Measurements from ENCODE around the gene CACNA1D.

The CACNA1D gene

DNA sequence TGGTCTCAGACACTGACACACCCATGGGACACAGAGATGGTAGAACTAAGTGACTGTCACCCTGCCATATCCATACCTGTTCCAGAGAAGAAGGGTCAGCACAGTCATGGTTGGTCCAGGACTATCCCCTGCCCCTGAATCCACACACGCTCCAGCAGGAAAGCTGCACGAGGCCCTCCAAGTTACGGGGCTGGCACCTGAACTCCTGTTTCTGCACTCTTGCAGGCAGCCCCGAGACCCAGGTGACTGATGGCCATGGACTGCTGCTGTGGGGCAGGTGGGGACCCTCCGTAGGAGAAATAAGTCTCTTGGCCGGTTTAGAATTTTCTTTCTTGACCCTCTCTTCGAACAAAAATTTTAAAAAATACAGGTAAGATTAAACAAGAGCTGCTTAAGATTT lies 321.2 kb downstream of the CACNA1D start:
- DNase-seq: no peak

DNA sequence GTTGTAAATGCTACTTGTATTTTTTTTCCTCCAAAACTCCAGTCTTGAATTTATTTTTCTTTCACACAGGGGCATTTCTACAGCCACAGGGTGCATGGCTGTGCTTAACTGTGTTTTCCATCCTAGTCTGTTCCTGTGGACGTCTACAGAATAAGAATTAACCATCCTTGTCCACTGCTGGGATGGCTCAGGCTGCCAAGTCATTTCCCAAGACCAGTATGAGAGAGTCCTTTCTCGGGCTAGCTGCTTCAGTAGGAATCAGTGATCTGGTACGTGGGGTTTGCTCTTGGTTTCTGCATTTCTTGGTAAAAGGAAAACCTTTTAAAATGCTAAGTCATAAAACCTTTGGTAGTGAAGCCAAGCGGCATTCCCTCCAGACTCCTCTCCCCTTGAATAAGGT lies 322.0 kb downstream of the CACNA1D start:
- no peak for DNase-seq

DNA sequence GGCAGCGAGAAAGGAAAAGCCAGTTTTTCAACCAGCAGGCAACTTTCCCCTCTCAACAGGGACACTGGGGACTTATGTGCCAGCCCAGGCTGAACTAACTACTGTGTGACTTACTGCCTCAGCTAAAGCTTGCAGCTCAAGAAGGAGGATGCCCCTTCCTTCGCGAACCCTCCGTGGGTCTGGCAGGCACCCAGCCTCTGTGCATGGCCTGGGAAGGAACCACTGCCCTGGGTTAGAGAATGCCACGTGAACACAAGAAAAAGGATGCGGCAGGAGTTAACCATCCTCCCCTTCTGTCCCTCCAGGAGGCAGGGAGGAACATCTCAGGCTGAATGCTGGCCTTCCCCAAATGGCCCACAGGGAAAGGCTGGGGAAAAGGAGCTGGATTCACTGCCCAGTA lies 322.8 kb downstream of the CACNA1D start:
- DNase-seq: no peak

DNA sequence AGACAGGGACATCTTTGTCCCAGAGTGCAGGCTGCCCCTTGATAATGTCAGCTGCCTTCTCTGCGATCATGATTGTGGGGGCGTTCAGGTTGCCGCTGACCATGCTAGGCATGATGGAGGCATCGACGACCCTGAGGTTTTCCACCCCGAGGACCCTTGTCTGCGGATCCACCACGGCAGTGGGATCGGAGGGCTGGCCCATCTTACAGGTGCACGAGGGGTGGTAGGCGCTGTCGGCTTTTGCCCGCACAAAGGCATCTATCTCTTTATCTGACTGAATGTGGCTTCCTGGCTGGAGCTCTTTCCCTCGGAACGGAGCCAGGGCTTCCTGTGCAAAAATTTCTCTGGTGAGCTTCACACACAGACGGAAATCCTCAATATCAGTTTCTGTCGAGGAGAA lies 323.4 kb downstream of the CACNA1D start:
- DNase-seq: no peak

DNA sequence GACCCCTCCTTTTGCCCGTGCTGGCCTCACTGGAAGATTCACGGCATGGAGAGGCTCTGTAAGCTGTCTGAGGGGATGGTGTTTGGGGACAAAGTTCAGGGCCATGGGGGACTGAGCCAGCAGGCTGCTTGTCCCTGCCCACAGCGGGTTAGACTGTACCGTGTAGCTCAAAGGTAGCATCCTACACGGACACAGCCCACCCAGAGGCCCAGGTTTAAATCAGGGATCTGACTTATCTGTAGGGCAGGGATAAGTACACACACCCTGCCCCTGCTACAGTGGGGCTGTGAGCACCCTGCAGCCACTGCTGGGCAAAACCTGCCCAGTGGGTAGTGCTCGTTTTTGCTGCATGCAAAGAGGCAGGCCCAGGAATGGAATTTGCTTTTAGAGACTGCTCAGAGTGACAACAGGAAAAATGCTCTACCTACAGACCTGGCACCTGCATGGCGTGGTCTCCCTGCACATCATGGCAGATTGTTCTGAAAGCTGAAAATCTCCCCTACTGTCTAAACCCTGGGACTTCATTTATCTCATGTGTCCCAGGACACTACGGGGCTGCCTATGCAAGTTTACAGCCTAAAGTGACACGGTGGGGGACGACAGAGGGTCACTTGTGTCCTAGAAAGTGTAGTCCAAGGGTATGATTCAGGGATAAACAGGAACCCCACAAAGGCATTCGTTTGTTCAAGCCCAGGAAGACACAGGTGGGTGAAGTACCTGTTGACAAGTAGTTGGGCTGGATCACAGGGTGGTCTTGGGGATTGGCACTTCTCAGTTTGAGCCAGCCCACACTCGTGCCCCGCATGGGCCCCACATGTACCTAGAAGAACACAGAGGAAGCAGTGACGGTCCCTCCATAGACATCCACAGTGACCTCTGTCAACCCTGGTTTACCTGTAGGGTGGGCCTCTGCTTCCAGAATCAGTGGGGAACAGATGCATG lies 324.1 kb downstream of the CACNA1D start:
- no peak for DNase-seq

DNA sequence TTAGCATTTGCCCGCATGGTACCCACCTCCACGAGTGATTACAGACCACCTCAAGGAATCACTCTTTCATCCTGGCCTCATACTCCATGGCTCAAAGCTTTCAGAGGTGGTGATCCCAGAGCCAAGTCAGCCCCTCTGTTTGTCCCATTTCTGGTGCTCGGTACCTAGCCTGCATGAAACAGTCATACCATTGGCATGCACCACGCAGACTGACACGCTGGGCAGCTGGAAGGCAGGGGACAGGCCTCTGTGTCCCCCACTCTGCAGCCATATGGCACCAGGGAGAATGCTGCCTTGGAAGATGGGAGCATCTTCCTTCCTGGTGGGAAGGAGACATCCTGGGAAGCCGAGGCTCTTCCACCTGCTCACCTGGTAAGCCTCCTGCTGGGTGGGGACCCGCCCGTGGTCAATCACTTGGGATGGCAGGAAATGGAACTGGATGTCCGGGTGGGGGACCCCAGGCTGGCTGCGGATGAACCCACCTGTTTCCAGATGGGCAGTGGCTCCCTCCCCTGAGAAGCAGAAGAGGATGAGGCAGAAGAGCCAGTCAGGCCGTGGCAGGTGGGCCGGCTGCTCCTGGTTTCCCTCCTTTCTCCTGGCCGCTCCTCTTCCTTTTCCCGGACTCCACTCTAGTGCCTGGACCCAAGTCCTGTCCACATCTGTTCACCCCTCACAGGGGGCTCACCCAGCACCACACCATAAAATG lies 324.9 kb downstream of the CACNA1D start:
- no peak for DNase-seq

DNA sequence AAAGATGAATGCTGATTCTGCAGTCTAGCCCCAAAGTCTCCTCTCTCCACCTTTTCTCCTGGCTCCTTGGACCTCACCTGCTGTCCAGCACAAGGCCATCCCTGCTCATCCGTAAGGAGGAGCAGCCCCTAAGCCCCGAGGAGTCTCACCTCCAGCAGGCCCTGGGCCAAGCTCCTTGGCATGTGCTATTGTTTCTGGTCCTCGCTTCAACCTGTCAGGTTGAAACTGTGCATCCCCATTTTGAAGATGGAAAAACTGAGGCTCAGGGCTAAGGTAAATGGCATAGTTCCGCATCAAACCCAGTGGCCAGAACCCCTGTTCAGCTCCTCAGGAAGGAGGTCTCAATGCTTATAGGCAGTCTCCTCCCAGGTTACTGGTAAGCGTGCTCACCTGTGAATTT lies 325.7 kb downstream of the CACNA1D start:
- no peak for DNase-seq

DNA sequence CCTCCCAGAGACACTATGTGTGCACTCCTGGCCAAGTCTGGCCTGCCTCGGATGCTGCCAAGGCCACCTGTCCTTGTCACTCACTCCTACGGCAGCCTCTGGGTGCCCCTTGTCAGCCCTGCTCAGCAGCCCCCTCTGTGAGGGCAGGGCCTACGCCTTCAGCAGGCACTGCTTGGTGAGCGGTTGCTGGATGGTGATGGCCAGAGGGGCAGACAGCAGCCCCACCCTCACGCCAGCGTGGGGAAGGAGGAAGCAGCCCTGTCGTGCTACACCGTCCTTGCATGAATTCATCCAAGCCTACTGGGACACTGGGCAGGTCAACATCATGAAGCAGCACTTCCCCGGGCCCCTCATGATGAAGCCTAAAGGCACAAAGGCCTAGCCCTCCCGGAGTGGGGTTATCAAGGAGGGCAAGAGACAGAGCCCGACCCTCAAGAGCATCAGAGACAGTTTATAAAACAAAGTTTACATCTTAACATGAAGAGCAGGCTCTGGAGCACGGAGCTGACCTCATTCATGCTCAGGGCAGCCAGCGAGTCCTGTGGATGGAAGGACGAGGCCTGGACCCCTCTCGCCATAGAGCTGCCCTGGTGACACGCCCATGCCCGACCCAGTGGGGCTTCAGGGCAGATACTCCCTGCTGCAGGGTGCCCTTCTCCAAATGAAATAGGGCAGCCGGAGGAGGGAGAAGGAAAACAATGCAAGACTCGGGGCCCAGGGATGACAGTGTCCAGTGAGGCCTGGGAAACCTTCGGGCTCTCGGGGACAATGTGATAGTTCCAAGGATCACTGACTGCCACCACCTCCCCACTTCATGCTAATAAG lies 326.6 kb downstream of the CACNA1D start:
- DNase-seq: no peak

DNA sequence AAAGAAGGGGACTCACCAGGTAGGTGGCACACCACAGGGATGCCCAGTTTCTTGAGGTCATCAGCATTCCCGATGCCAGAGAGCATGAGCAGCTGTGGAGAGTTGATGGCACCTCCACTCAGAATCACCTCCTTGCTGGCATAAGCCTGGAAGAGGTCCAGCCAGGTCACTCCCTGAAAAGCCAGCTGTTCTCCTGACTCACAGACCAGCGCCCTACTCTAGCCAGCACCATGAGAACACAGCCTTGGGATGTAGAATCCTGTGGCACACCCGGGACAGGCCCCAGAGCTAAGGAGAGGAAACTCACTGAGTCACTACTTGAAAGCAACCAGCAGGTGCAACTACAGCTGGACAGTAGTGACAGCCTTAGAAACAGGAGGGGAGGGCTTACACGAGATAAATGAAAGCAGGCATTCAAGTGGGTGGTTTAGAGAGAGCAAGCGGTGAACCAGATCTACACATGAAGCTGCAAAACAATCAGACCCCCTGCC lies 327.3 kb downstream of the CACNA1D start:
- DNase-seq: no peak

DNA sequence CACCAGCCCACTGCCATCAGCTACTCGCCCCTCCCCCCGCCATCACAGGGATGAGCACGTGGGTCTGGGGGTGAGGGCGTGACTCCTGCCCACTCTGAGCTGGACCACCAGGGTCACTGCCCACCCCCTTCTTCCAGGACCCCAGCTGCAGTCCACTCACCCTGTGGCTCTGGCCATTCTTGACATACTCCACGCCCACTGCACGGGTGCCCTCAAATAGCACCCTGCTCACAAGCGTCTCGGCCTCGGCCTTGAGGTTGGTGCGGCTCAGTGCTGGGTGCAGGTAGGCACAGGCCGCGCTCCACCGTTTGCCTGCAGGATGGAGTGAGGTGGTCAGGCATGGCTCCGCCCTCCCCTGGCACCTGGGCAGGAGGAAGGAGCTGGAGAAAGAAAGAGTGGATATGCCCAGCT lies 327.9 kb downstream of the CACNA1D start:
- DNase-seq: no peak

DNA sequence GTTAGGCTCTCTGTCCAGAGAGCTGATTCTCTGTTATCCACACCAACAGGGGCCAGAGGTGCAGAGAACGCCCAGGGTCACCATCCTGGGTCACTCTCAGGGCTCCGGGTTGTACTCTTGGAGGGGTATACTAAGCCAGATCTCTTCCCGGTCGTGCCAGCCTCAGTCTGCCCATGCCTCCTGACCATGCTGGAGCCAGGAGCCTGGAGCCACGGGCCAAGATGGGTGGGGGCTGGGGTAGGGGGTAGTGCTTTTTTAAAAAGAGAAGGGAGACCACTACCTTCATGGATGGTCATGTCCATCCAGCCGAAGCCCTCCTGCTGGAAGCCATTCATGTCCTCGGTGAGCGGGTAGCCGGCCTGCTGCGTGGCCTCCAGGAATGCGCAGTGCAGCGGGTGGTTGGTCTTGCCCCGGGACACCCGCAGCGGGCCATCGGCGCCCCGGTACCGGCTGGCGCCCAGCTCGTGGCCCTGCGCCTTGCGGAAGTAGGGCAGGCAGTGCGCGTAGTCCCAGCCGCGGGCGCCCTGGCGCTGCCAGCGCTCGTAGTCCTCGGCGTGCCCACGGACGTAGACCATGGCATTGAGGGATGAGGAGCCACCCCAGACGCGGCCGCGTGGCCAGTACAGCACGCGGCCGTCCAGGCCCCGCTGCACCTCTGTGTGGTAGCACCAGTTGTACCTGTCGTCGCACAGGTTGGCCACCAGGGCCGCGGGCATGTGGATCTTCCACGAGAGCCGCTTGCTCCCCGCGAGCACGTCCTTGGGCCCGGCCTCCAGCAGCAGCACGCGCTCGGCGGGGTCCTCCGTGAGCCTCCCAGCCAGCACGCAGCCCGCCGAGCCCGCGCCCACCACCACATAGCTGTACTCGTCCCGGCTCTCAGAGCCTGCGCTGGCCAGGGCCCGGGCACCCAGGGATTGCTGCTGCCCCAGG lies 328.9 kb downstream of the CACNA1D start:
- no peak for DNase-seq

DNA sequence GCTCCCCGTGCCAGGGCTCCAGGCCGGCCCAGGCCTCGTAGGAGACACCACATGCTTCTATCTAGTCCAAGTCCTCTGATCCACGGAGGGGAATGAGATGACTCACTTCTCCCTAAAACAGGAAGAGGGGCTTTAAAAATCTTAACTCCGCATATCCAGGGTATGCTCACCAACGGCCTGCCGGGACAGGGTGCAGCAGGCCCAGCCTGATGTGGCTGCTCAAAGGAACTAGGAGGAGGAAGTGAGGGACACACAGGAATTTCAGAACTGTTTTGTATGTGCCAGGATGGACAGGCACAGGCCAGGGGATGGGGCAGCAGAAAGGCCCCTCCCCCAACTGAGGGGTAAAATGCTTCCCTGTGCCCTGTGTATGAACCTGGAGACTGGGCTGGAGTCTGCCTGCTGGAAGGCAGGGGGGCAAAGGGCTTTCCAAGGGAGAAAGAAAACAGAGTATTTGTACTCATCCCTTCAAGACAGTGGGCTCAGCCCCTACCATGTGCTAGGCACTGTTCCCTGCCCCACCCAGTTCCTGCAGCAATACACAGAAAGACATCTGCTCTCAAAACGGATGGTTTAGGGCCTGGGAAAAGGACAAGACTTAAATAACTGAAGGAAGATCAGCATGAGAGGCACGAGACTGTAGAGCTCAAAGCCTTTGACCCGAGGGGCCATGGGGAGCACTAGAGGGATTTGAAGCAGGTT lies 329.7 kb downstream of the CACNA1D start:
- DNase-seq: no peak

DNA sequence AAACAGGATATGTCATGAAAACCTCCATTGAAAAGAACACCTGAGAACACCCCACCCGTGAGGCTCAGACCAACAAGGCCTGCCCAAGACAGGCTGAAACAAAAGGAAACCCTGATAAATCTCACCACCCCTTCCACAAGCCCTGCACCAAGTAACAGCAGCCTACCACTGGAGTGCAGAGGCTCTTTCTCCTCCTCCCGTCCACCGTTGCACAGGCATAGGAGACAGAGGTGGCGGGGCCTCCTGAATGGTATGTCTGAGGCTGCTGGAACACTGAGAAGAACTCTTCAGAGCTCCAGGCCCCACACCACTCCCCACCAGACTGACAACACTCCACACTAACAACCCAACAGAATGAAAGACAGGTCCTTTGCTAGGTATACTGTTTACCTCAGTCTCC lies 330.4 kb downstream of the CACNA1D start:
- DNase-seq: no peak

DNA sequence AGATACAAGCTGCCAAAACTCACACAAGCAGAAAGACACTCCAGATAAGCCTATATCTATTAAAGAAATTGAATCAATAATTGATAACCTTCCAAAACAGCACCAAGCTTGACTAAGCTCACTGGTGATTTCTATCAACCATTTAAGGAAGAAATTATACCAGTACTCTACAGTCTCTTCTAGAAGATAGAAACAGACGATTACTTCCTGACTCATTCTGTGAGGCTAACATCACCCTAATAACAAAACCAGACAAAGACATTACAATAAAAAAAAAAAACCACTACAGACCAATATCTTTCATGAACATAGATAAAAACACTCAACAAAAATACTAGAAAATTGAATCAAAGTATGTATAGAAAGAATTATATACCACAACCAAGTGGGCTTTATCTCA lies 331.6 kb downstream of the CACNA1D start:
- no peak for DNase-seq

DNA sequence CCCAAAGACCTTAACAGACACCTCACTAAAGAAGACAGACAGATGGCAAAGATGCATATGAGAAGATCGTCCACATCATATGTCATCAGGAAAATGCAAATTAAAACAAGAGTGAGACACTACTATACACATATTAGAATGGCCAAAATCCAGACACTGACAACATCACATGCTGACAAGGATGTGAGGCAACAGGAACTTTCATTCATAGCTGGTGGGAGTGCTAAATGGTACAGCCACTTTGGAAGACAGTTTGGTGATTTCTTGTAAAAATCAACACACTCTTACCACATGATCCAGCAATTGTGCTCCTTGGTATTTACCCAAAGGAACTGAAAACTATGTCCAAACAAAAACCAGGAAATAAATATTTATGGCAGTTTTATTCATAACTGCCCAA lies 334.2 kb downstream of the CACNA1D start:
- no peak for DNase-seq

DNA sequence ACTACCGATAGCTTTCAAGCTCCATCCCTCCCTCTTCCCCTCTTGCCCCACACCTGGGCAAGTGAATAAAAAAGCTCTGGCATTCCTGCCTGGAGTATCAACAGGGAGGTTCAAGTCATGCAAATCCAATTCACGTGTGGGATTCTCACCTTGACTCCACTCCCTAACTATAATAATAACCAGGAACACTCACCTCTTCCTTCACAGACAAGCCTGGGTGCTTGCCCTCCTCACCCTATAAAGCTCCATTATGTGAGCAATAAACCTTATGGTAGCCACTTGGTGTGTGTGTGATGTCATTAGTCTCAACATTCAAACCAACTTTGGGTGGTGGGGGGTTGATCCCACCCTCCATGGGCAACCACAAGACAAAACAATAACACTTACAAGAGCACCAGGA lies 335.2 kb downstream of the CACNA1D start:
- DNase-seq: no peak

DNA sequence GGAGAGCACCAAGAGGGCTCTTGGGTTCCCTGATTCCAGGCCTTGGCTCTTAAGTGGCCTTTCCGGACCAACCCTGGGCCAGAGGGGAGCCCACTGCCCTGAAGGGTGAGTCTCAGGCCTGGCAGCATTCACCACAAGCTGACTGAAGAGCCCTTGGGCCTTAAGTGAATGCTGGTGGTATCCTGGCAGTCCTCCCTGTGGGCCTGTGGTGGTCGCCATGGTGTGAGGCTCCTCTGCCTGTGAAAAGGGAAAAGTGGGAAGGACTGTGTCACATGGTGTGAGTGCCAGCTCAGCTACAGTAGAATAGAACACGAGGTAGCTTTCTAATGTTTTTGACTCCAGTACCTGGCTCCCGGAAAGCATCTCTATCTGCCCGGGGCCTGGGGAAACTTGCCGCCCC lies 336.5 kb downstream of the CACNA1D start:
- no peak for DNase-seq

DNA sequence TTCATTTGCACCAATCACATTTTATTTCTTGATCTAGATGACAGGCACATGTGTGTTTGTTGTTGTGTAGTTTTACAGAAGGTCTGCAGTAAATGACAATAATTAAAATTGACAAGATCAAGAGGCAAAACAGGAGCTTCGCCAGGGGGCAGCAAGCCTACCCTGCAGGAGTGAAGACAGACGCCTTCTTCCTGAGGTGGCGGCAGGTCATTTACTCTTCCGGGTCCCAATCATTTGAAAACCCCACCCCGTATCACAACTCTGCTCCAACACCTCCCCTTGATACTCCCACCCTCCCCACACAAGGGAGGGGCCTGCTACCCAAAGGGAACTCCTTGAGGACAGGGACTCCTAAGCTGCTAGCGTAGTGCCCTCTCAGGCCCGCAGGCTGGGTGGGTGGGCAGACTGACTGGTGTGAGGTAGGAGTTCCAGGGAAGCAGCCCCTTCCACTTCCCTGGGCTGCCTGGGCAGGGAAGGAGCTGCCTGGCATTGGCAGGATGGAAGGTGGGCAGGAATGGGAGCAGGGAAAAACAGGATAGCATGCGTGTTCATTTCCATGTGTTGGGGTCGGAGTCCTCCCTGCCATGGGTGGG lies 338.7 kb downstream of the CACNA1D start:
- no peak for DNase-seq

DNA sequence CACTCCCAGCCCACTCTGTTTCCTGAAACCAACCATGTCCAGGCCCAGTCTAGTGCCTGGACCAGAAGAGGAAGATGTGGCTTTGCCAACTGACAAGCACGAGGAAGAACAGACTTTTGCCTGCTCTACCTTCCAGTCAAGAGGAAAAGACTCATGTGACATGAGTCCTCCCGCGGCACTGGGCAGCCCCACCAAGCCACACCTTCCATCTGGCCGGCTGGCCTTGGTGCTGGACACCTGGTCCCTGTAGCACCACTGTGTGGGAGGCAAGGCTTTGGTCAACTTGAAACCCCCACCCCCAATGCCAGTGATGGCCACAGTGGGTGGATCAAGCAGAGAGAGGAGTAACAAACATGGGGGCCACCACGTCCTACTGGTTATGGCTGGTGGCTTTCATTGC lies 339.3 kb downstream of the CACNA1D start:
- DNase-seq: no peak

DNA sequence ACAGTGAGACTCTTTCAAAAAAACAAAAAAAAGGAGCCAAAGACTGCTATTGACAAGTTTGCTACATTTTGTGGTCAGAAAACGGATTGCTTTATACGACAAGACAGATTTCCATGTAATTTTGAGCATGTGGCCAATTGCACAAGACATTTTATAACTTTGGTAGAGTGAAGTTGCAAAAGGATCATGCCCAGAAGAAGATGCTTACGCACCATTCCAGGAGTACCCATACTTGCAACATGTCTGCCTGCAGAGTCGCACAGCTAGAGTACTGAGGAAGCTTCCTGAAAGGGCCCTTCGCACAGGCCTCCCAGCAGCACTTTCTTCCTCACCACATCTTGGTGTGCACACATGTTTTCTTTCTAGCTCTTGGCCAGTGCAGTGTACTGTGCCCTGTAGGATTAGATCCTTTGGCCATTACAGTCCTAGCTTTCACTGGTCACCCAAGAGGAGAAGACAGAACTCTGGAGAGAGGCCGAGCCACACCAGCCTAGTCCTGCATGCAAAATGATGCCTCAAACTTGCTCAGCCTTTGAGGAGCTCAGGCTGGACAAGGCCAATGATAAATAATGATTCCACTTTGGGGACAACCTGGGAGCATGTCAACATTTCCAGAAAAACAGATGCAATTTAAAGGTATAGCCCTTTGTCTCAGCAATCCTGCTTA lies 340.2 kb downstream of the CACNA1D start:
- no peak for DNase-seq

All from NCI-H446 (cell line).